ENCODE results near the gene PRPF40A.

DNA sequence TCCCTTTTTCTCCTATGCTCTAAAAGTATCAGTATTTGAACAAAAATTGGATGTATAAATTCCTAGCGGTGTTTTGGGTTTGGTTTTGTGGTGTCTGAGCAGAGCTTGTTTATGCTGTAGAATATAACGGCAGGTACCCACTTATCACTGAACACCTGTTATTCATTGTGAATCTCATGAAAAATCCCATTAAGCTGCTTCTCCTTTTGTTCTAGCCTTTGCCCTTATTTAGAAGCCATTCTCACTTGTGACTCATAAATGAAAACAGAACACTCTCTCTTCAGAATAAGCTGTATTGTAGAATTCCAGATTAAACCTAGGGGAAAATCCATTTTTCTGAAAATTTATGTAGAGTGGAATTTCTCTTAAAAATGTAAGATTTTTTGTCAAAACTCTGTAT is 104.0 kb downstream of the PRPF40A start:
- TF ChIP-seq CREB1 (IDR thresholded peaks at IDR 0.05) (no peak), KDM1A (IDR thresholded peaks at IDR 0.05; ENCODE audit: borderline replicate concordance, low read length) (no peak), EZH2 (IDR thresholded peaks at IDR 0.05; ENCODE audit: low read depth, low read length, severe bottlenecking) (no peak)
- TF ChIP-seq, protein P1, sequence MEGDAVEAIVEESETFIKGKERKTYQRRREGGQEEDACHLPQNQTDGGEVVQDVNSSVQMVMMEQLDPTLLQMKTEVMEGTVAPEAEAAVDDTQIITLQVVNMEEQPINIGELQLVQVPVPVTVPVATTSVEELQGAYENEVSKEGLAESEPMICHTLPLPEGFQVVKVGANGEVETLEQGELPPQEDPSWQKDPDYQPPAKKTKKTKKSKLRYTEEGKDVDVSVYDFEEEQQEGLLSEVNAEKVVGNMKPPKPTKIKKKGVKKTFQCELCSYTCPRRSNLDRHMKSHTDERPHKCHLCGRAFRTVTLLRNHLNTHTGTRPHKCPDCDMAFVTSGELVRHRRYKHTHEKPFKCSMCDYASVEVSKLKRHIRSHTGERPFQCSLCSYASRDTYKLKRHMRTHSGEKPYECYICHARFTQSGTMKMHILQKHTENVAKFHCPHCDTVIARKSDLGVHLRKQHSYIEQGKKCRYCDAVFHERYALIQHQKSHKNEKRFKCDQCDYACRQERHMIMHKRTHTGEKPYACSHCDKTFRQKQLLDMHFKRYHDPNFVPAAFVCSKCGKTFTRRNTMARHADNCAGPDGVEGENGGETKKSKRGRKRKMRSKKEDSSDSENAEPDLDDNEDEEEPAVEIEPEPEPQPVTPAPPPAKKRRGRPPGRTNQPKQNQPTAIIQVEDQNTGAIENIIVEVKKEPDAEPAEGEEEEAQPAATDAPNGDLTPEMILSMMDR (IDR thresholded peaks at IDR 0.05; ENCODE audit: control extremely low read depth in 1 of 3, insufficient read depth in 1 of 3, low read depth in 1 of 3, low read length in 3 of 3) = no peak

Measured in H1 (cell line).